AG09309 (cell line): ENCODE measurements around the gene GREM2.

Experiments used
- DNase-seq: peaks from one replicate; pipeline ENCODE4 v3.0.0-alpha.2; 2010; ENCODE audit warnings: low read depth
- H3K4me3 ChIP-seq: 2 replicates; pipeline ENCODE4 v1.5.1; 2011; ENCODE audit warnings: mild to moderate bottlenecking, low read depth, low read length, moderate library complexity; ENCODE audit not compliant: control insufficient read depth
- TF ChIP-seq, protein P1 (sequence below): IDR thresholded peaks from 2 replicates; pipeline ENCODE4 v1.5.1; 2011; ENCODE audit warnings: mild to moderate bottlenecking, low read depth, low read length, inconsistent platforms; ENCODE audit not compliant: insufficient read depth, control insufficient read depth; ENCODE audit errors: missing control alignments

Gene GREM2

DNA sequence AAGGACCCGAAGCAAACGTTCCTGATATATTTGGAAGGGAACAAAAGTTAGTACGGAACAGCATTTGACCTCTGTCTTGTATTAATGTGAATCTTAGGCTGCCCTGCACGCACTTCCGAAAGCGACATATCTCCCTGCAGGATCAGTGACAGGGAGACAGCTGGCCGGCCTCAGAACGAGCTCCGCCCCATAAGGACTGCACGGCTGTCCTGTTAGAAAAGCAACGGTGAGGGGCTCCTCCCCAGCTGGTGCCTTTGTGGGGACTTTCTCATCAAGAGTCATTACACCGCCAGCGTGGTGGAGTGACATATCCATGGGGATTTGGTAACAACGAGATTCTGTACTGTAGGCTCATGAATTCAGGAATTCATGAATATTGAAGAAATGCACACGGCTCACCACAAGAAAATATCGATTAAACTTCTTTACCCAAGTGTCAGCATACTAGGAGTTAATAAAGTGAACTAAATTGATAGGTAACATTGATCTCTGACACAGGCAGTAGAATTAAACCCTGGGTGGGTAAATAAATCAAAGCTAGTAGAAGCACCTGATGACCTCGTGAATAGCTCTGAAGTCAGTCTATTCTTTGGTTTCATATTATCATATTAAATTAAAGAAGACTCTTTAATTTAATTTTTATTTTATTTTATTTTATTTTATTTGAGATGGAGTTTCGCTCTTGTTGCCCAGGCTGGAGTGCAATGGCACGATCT is 8.1 kb upstream of the GREM2 start:
- TF ChIP-seq, protein P1, sequence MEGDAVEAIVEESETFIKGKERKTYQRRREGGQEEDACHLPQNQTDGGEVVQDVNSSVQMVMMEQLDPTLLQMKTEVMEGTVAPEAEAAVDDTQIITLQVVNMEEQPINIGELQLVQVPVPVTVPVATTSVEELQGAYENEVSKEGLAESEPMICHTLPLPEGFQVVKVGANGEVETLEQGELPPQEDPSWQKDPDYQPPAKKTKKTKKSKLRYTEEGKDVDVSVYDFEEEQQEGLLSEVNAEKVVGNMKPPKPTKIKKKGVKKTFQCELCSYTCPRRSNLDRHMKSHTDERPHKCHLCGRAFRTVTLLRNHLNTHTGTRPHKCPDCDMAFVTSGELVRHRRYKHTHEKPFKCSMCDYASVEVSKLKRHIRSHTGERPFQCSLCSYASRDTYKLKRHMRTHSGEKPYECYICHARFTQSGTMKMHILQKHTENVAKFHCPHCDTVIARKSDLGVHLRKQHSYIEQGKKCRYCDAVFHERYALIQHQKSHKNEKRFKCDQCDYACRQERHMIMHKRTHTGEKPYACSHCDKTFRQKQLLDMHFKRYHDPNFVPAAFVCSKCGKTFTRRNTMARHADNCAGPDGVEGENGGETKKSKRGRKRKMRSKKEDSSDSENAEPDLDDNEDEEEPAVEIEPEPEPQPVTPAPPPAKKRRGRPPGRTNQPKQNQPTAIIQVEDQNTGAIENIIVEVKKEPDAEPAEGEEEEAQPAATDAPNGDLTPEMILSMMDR, result no peak
- no peak for DNase-seq
- H3K4me3 ChIP-seq, result no peak overlapping the region

DNA sequence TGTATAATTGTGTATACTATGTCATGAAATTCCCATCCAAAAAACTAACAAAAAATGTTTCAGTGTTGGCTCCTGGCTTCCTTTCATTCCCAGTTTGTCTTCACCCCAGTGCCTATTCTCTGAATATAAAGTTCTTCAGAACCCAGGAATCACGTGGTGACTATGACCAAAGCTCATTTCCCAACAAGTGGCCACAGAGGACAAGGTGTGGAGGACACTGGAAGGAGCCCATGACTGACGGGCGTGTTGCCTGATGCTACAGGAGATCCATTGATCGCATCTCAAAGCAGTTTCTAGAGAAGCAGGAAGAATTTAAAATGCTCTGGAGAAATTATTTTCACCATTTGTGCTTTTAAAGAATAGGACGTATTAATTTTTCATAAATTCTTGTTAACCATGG is 7.4 kb upstream of the GREM2 start:
- TF ChIP-seq, protein P1, result no peak
- no peak for DNase-seq
- no peak overlapping the region for H3K4me3 ChIP-seq

DNA sequence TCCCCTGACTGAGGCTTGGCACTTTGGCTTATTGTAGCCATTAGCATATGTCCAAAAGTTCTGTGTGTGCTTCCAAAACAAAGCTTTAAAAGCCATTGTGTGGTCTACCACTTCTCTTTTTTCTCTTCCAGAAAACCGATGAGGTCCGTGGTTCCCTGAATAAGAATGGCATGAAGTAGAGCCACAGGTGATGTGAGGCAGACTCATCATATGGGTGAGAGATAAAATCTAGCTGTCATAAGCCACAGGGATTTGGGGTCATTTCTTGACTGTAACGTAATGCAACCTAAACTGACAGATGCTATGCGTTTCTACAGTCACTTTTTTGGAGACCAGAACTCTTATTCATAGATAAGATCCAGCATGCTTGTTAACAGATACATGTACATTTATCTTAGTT is 7.0 kb upstream of the GREM2 start:
- no peak overlapping the region for H3K4me3 ChIP-seq
- TF ChIP-seq, protein P1, result no peak
- no peak for DNase-seq

DNA sequence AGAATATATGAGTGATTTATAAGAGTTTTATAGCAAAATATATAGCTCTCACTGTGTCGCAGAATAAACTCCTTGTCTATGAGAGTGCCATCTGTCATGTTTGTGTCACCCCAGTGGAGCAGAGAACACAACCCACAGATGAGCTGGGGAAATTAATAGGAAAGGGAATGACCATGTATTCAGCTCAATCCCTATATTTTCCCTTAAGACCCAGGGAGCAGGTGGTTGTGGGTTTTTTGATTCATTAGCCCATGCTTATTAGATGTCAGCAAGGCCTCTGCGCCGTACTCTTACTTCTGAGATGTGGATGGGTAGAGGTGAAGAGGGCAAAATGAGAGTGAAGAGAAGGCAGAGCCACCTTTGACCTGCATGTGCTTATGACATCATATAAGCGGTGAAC is 4.1 kb upstream of the GREM2 start:
- TF ChIP-seq, protein P1, result no peak
- H3K4me3 ChIP-seq, result no peak overlapping the region
- no peak for DNase-seq

DNA sequence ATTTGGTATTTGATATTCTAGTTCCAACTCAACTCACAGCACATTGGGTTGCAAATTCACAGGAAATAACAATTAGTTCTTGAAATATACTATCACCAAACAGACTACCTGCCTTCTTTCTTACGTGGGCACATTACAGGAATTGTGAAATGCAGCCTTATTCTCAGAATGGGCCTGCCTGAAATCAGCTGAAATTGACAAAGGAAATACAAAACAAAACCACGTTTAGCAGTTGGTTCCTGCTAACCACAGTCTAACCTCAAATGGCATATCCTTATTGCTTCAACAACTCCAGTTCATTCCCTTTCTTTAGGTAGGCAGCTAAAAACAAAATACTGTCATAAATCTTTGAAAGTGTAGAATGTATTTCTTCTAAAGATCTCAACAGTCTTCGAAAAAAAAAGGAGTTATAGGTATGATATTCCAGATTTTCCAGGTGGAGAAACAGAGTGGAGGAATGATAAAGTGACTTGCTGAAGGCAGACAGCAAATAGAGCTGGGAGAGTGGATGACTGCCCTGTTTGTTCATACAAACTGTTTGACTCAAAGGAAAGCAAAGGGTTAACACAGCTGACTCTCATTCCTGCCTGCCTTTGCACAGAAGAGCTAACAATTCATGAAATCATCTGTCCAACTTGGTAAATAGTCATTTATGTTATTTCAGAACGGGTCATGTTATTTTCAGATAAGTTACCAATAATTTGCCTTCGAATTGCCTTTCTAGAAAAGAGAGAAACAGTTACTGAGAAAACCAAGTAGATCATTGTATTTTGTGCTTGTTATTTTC is 1.6 kb upstream of the GREM2 start:
- TF ChIP-seq, protein P1, result no peak
- no peak overlapping the region for H3K4me3 ChIP-seq
- DNase-seq, result no peak

DNA sequence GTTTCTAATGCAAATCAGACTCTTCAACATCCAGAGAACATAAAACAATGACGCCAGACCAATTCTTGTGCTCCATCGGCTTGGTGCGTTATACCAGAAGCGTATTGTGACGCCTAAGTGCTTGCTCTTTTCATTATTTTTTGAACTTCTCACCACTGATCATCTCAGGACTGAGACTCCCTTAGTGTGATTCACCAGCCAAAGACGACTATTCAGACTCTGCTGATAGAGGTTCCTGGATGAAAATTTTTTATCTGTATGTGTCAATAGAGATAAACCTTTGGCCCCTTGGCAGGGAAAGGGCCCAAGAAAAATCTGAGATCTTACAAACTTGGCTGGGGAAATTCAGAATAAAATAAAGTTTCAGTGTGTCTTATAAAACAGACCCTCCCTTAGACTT is 856 bp upstream of the GREM2 start:
- TF ChIP-seq, protein P1, result no peak
- no peak overlapping the region for H3K4me3 ChIP-seq
- DNase-seq, result no peak
